ELR (cell line): Measurements from ENCODE around the gene PSME3IP1.
A peak's percentile ranks its signal among the peaks of the same experiment; 100 is the strongest.
"Not testable (repeated sequence)": the region's sequence is repeated elsewhere in the genome, so short reads cannot be mapped to it uniquely, and the experiment has no call there.

Source experiments
- DNase-seq: peaks from one replicate; pipeline ENCODE4 v3.0.0-alpha.2; 2015; ENCODE audit warnings: low read depth

PSME3IP1 gene

DNA sequence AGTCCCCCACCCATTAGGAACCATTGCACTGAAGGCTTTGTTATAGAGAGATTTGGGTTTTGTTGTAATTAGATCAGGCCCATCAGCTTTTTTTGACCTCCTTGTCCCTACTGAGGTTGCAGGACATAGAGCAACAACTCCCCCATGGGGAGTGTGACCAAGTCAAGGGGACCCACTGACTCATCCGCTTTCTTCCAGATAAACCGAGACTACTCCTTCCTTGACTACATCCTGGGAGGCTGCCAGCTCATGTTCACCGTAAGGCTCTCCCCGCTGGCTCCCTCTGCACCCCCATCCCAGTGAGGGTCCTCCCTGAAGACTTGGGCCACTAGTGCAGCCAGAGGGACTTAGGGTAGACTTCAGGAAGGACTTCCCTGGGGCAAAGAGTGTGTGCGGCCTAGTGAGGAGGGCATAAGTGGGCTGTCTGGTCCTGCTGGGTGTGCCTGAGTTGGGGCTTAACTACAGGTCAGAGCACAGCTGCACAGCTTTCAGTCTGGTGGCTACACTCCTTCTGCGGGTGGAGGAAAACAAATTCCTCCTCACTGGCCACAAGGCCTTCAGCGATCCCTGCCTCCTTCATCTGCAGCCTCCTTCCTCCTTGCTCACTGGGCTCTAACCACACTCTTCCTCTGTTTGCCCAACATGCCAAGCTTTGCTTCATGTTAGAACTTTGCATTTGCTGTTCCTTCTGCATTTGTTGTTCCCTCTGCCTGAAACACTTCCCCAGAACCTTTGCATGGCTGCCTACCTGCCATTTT, 62.4 kb downstream of the PSME3IP1 start:
- peak; percentile 30 for DNase-seq

DNA sequence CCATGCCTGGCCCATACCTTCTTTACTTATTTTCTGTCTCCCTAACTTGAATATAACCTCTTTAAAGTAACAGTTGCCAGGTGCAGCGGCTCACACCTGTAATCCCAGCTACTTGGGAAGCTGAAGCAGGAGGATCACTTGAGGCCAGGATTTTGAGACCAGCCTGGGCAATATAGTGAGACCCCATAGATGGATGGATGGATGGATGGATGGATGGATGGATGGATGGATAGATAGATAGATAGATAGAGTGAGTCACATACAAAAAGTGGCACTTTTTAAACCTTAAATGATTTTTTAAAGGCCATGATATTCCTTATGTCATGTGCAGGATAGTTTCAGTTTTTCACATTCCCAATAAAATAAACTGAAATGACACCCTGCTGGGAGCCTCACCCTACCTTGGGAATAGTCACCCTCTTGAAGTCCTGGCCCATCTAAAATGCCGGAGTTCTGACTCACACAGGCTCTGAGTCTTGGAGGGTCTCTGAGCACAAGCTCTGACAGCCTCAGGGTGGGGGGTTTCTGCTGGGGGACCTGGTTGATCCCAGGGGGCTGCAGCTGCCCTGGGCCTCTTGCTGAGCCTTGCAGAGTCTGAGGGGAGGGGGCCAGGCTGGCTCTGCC, 67.3 kb downstream of the PSME3IP1 start:
- DNase-seq, result peak; percentile 56

DNA sequence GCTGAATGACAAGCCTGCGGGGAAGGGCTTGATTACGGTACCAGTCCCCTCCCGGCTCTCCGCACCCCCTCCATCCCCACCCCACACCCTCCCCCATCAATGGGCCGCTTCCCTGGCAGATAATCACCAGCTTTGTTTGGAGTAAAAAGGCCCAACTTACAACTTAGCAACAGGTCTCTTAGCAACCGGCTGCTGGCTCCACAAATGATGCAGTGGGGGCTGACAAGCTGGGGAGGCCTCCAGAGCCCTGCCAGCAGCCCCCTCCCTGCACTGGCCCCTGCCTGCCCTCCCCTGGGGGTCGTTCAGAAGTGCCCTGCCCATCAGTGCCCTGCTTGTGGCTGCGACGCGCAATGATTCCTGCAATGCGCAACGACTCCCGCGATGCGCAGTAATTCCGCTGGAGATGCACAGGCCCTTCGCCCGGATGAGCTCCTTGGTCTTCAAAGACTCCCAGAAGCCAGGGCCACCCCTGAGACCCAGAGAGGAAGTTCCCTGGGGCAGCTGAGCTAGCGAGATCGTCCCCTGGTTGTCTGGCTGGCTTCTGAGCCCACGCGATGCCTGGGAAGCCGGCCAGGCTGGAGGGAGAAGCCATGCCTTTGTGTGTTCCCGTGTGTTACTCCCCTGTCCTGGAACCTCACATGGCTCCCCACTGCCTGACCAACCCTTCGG, 70.2 kb downstream of the PSME3IP1 start:
- DNase-seq, result no peak

DNA sequence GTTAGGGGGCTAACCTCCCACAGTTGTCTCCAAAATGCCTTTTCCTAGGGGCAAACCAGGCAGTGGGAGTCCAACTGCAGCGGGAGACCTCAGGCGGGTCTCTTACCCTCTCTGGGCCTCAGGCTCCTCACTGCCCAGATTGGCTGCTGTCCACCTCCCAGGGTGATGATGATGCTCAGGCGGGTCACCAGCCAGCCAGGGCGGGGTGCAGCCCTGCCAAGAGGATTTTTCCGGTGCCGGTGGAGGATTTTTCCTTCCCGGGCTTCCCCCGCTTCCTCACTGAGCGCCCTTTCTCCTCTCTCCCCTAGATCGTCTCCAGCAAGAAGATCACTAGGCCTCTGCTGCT, 70.7 kb downstream of the PSME3IP1 start:
- no peak for DNase-seq

DNA sequence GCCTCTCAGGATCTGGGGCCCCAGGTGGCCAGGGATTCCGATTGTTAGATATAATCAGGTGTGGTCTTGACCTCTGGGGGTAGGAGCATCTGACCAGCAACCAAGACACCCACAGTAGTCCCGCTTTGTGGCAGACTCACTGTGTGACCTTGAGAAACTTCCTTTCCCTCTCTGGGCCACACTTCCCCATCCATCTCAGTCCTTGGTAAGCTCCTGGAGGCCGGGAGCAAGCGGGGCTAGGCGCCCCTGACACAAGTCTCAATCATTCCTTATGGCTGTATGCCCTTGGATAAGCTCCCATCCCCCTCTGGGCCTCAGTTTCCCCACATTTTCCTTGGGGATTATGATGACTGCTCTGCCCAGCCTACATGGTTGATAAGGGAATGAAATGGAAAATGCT, 72.2 kb downstream of the PSME3IP1 start:
- DNase-seq, result no peak

DNA sequence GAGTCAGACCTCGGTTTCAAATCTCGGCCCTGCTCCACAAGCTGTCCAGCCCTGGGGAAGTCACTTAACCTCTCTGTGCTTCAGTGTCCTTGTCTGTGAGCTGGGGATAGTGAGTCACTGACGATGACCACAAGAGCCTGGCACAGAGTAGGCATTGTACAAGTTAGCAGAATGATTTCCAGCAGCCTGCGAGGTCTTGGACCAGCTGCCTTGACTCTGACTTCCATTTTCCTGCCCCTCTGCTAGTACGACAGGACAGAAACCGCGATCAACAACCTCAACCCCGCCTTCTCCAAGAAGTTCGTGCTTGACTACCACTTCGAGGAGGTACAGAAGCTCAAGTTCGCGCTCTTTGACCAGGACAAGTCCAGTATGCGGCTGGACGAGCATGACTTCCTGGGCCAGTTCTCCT, 72.8 kb downstream of the PSME3IP1 start:
- DNase-seq, result peak; percentile 40

DNA sequence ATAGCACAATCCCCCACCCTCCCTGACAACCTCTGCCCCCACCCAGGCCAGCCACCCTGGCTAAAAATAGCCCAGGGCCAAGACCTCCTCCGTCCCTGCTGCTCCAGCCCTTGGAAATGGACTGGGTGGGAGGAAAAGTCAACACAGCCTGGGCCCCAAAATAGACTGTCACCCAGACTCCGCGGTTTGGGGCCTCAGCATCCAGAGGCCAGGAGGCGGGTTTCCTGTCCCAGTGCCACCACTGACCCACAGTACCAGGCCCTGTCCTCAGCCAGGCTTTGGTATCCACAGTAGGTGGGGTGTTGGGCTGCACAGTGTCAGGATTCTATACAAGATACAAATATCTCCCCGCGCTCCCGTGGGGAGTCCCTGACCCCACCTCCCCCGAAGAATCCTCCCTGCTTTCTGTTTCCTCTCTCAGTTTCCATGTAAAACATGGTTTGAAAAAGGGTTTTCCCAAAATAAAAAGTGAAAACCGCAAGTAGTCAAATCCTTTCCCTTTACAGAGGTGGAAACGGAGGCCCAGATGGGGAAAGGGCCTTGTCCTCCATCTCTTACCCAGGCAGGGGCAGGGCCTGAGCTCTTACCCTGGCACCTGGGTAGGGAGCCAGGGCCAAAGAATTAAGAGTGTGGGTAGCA, 73.3 kb downstream of the PSME3IP1 start:
- DNase-seq, result no peak

DNA sequence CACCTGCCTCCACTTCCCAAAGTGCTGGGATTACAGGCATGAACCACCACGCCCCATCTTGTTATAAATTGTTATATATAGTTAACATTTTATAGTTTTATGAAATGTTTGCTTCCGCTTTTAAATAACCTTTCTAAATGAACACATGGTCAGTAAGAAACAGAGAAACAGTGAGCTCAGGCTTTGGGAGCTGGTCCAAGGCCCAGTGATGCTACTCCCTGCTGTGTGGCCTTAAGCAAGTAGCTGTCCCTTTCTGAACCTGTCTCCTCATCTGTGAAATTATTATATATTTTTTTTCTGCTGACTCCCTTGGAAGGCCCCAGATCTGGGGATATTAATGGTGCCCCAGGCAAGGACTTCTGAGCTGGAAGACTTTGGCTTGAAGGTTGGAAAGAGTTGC, 74.4 kb downstream of the PSME3IP1 start:
- DNase-seq, result no peak

DNA sequence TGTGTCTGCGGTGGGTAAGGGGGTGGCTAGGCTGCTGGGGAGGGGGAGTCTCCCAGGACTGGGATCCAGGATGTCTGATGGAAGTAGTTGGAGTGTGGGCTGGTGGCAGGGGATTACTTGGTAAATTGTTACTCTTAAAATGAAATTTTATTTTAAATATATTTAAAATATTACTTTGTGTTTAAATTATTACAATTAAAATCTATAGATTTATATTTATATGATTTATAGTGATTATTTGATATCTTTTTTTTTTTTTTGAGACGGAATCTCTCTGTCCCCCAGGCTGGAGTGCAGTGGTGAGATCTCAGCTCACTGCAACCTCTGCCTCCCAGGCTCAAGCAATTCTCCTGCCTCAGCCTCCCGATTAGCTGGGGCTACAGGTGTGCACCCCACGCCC, 74.9 kb downstream of the PSME3IP1 start:
- DNase-seq, result no peak

DNA sequence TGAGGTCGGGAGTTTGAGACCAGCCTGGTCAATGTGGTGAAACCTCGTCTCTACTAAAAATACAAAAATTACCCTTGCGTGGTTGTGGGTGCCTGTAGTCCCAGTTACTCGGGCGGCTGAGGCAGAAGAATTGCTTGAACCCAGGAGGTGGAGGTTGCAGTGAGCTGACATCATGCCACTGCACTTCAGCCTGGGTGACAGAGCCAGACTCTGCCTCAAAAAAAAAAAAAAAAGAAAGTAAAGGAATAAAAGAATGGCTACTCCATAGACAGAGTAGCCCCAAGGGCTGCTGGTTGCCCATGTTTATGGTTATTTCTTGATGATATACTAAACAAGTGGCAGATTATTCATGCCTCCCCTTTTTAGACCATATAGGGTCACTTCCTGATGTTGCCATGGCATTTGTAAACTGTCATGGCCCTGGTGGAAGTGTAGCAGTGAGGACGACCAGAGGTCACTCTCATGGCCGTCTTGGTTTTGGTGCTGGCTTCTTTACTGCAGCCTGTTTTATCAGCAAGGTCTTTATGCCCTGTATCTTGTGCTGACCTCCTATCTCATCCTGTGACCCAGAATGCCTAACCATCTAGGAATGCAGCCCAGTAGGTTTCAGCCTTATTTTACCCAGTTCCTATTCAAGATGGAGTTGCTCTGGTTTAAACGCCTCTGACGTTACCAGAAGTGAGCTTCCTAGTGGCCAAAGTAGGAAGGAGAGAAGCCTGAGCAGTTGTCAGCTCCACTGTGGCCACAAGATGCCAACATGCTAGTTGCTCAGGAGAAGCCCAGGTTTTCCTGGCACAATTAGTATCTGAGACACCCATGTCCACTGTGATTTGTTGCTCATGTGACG, 76.4 kb downstream of the PSME3IP1 start:
- not testable (repeated sequence) for DNase-seq

DNA sequence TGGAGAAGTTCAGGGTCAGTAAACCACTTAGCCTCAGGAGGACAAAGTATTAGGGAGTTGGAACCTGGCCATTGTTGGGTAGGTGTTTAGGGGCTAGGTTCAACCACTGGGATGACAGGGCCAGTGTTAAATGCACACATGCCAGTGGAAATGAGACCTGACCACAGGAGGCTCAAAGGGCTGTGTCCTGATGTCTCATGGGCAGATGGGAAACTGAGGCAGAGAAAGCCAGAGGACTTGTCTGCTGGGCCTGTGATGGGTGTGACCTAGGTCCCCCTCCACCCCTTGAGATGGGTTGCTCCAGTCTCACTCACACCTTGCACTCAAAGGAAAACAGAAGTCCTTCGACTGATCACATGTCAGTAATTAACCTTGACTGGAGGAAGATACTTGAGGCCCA, 77.4 kb downstream of the PSME3IP1 start:
- no peak for DNase-seq

DNA sequence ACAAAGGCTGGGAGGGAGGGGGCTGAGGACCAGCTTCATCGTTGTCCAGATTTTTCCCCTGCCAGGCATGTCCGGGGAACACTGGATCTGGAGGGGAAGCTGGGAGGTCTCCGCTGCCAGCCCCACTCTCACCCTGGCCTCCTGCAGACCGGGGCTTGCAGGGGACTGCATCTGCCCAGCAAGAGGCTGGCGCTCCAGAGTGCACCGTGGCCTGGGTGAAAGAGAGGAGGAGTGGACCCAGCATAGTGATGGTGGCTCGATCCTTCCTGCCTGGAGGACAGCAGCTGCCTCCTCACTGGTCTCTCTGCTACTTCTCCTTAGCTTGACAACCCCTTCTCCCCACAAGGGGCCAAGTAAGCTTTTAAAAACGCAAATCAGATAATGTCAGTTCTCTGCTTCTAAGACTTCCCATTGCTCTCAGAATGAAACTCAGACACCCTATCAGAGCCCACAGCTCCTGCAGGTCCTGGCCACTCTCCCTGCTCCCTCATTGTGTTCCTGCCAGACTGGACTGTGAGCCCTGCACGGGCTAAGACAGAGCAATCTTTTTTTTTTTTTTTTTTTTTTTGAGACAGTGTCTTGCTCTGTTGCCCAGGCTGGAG, 78.4 kb downstream of the PSME3IP1 start:
- no peak for DNase-seq

DNA sequence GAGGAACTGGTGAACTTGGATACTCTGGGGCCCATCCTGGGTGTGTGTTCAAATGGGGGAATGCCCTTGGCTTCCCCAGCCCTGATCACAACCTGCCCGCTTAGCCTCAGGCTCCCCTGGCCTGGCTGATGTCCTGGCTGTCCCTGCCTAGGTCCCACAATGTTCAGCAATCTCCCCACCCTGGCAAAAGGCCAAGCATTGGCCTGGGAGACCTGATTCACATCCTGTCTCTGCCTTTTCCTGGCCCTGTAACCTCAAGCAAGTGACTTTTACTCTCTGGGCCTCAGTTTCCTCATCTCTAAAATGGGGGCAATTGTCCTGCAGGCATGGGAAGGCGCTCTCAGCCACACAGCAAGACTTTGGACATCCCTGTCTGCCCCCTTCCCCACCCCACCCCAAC, 79.1 kb downstream of the PSME3IP1 start:
- peak; percentile 53 for DNase-seq

DNA sequence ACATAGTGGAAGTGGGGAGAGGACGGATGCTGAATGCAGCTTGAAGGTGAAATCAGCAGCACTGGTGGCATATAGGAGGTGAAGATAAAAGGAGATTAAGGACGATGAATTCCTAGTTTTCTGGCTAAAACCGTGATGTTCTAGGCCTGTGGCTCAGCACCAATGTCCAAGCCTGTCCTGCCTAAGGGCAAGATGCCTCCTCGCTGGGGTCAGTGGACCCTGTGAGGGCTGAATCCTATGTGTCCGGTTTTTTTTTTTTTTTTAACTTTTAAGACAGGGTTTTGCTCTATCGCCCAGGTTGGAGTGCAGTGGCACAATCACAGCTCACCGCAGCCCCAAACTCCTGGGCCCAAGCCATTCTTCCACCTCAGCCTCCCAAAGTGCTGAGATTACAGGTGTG, 80.7 kb downstream of the PSME3IP1 start:
- DNase-seq, result no peak

DNA sequence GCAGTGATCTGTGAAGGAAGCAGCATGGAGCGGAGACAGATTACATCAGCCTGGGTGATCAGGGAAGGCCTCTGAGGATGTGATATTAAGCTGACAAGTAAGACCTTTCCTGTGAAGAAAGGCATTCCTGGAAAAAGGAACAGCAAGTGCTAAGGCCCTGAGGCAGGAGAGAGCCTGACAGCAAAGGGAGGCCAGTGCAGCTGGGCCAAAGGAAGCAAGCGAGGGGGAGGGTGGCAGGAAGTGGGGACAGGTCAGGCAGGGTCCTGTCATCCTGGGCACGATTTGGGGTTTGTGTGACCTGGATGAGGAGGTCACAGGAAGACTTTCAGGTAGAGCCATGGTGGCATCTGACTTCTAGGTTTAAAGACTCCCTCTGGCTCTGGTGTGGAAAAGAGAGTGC, 81.1 kb downstream of the PSME3IP1 start:
- no peak for DNase-seq

DNA sequence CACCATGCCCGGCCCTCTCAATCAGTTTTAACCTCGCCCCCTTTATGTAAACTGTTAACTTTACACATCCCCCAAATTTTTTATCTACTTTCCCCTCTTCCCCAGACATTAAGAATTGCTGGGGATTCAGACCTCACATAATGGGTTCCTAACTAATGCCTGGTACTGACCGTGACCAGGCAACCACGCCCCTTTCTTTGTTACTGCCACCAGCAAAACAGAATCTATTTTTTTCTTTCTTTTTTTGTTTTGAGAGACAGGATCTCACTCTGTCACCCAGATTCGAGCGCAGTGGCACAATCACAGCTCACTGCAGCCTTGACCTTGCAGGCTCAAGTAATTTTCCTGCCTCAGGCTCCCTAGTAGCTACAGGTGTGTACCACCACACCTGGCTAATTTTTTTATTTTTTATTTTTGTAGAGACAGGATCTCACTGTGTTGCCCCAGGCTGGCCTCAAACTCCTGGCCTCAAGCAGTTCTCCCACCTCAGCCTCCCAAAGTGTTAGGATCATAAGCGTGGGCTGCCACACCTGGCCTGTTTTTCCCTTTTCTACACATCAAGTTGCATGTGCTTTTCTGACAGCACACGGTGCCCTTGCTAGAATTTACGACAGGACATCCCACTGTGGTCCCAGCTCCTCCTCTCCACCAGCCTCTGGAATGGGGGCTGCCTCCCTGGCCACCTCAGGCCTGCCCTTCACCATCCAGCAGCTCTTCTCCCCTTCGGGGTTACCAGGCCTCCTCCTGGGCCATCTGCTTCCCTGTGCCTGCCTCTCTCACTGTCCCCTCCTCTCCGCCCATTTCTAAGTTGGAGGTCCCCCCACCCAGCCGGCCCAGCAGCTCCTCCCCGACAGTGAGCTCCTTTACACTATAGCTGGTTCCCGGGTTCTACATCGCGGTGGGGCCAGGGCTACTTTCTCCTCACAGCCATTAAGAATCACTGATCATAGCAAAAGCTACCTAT, 82.7 kb downstream of the PSME3IP1 start:
- no peak for DNase-seq
